ENCODE data around the gene CLCNKA.
"Not testable (repeated sequence)": the region's sequence is repeated elsewhere in the genome, so short reads cannot be mapped to it uniquely, and the experiment has no call there.

Gene CLCNKA

DNA sequence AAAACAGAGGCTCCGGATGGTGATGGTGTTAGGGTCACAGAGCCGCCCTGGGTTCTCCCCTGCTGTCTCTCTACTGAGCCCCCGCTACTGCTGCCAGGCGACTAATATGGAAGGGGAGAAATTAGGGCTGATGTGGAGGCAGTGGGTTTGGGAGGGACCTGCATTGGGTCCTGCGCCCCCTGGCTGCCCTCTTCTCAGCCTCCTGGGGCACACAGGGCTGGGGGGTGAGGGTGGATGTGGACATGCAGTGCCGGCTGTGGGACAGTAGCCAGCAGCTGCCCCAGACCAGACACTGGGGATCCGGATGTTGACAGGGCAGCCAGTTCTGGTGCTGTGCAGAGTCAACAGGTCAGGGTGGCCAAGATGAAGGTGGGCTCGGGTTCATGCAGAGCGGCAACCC, 20.3 kb downstream of the CLCNKA start:
- no peak for DNase-seq (ENCODE audit: low spot score)

DNA sequence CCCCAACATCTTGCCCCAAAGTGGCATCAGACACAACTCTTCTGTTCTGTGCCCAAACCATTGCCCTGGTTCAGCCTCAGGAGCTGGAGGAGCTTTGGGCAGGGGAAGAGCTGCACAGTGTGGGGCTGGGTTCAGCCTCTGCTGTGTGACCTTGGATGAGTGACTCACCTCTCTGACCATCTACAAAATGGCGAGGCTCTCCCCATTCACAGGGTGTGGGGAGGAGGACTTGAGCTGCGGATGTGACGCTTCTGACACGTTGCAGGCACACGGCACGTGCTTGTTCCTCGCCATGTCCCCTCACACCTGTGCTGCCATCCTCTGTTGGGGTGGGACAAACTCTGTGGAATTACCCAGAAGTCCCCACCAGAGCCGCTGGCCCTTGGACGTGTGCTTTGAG, 20.8 kb downstream of the CLCNKA start:
- DNase-seq (ENCODE audit: low spot score) = not testable (repeated sequence)

- DNase-seq (ENCODE audit: low spot score) = no peak
Measured at GRCh38 chr1:16043521-16043920, 21.7 kb downstream of the CLCNKA start, which contains the start of gene CLCNKB. CLCNKB (plus strand) TSS chr1:16043782; CDS start chr1:16044493, 711 bp downstream.

DNA sequence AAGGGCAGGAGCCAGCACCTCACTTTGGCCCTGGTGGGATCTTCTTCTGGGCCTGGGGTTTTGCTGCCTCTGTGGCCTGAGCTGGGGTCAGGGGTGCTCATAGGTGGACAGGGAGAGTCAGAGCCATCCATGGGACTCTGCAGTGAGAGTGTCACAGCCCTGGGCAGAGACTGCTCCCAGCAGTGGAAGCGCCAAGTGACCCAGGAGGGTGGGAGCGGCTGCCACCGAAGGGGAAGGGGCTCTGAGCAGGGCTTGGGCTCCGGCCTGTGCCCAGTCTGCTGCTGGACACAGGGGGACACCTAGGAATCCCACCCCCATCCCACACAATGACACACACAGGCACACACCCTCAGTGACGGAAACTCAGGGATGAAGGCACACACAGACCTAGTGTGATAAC, 22.1 kb downstream of the CLCNKA start:
- DNase-seq (ENCODE audit: low spot score) = no peak

GRCh38 chr1:16046842-16047241, 25.0 kb downstream of the CLCNKA start:
- DNase-seq (ENCODE audit: low spot score) = no peak

- DNase-seq (ENCODE audit: low spot score) = no peak
Measured at GRCh38 chr1:16047791-16048475, 26.1 kb downstream of the CLCNKA start.

GRCh38 chr1:16048573-16049189, 26.8 kb downstream of the CLCNKA start:
- no peak for DNase-seq (ENCODE audit: low spot score)

DNA sequence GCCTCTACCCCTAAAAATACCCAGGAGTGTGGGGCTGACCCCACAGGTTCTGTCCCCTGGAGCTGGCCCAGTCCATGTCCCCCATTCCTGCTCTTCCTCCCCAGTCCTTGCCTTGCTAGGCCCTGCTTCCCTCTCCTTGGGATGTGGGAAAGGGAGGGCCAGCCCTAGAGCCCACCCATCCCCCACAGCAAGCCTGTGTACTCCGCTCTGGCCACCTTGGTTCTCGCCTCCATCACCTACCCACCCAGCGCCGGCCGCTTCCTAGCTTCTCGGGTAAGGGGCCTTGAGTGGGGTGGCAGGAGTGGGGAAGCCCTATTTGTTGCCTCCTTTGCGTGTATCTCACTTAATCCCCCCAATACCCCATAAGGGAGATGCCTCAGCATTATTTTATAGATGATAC, 28.5 kb downstream of the CLCNKA start:
- no peak for DNase-seq (ENCODE audit: low spot score)

DNA sequence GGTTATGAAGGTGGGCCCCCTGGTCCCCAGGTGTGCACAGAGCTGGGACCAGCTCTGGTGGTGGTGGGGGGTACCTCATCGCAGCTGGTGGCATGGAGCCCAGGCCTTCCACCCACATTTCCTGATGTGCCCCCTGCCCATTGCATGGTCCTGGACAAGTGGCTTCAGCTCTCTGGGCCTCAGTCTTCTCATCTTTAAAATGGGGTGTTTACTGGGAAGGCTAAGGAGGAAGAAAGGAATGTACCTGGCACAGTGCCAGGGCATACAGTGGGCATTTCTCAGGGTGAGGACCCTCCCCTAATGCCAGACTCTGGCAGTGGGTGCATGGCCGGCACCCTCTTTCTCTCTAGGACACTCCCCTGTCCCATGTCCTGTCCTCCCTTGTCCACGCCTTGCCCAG, 29.2 kb downstream of the CLCNKA start:
- DNase-seq (ENCODE audit: low spot score) = no peak

- DNase-seq (ENCODE audit: low spot score) = not testable (repeated sequence)
Measured at GRCh38 chr1:16051949-16052348, 30.1 kb downstream of the CLCNKA start.

- no peak for DNase-seq (ENCODE audit: low spot score)
Measured at GRCh38 chr1:16053781-16054502, 32.1 kb downstream of the CLCNKA start.

GRCh38 chr1:16054598-16055540, 33.0 kb downstream of the CLCNKA start:
- DNase-seq (ENCODE audit: low spot score) = no peak

DNA sequence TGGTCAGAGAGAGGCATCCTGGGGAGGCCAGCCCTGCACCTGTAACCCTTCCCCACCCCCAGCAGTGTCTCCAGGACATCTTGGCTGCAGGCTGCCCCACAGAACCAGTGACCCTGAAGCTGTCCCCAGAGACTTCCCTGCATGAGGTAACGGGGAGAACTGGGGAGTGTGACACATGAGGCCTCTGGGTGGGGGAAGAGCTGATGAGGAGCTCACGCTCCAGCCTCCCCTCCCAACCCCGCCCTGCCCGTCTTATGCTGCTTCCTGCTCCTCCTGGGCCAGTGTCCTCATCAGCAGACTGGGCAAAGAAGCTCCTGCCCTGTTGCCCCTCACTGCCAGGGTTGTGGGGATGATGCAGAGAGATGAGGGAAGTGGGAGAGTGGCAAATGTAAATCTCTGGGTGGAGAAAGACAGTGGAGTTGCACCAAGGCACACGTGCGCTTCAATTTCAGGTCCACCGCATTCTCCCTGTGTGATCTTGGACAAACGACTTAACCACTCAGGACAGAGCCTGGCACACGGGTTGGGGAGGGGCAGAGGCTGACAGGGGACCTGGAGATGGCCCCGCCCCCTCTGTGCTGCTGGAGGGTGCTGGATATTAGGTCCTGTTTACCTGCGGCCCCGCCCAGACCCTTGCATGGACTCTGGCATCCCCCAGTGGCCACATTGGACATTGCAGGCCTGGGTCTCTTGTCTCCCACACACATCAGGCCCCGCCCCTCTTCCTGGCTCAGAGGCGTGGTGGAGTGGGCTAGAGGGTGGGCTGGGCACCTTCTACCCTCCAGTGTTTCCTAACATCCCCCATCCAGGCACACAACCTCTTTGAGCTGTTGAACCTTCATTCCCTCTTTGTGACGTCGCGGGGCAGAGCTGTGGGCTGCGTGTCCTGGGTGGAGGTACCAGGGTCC, 34.0 kb downstream of the CLCNKA start:
- peak; percentile 63 for DNase-seq (ENCODE audit: low spot score)

DNA sequence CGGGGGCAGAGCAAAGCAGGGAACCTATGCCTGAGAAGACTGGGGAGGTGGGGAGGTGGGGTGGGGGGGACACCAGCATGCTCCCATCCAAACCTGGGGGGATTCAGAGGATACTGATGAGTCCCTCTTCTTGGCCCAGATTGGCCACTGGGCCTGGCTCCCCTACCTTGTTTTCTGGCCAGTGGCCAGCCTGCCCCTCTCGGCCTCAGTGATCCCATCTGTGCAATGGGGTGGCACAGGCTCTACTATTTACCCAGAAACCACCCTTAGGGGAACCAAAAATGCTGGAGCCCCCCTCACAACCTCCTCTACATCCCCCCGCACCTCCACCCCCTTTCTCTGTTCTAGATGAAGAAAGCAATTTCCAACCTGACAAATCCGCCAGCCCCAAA, 34.7 kb downstream of the CLCNKA start:
- not testable (repeated sequence) for DNase-seq (ENCODE audit: low spot score)

DNA sequence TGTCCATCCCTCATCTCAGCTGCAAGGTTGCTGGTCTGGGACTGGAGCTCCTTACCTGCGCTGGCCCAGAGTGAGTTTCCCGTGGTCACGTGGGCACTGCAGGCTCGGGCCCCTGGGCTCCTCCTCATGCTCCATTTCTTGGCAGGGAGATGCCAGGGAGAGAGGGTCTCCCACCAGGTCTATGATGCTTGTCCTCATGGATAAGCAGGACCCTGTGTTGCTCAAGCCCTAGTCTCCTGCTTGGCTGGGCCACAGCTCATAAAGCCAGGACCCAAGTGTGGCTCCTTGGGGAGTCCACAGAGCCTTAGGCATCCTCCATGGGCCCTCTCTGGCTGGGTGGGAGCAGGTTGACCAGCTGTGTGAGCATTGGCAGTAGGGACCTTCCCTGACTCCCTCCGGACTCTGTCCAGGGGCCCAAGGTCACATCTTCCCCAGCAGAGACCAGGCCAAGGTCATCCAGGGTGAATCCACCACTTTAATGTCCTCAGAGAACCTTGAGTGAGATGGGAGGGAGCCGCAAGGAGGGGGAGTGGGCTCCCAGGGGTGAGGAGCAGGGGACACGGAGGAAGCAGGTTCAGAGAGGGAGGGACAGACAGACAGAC, 35.6 kb downstream of the CLCNKA start:
- DNase-seq (ENCODE audit: low spot score) = not testable (repeated sequence)

DNA sequence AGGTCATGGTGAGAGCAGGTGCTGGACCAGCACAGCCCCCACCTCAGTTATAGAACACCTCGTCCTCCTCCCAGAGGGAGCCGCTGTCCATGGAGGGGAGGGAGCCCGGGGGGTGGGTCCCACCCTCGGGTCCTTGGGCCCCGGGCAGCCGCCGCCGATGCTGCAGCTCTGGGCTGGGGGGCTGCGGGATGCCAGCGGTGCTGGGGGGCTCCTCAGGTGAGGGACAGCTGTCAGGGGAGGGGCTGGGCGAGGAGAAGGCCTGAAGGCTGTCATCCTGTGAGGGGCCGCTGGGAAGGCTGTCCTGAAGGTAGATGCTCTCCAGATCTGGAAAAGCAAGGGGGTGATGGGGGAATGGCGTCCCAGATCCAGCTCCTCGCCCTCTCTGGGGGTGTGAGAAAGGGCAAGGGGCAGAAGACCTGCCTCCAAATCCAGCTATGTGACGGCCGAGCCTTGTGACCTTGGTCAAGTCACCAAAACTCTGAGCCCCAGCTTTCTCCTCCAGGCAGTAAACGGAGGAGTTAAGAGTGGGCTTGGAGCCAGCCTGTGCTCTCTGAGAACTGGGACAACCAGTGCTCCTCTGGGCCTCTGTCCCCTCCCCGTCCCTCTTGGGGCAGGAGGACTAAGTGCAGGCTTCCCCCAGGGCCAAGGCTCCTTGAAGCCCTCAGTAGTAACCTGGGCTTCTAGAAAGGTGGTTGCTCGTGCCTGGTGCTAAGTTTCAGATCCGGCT, 36.7 kb downstream of the CLCNKA start:
- not testable (repeated sequence) for DNase-seq (ENCODE audit: low spot score)

GRCh38 chr1:16061266-16061665, 39.4 kb downstream of the CLCNKA start:
- no peak for DNase-seq (ENCODE audit: low spot score)

DNA sequence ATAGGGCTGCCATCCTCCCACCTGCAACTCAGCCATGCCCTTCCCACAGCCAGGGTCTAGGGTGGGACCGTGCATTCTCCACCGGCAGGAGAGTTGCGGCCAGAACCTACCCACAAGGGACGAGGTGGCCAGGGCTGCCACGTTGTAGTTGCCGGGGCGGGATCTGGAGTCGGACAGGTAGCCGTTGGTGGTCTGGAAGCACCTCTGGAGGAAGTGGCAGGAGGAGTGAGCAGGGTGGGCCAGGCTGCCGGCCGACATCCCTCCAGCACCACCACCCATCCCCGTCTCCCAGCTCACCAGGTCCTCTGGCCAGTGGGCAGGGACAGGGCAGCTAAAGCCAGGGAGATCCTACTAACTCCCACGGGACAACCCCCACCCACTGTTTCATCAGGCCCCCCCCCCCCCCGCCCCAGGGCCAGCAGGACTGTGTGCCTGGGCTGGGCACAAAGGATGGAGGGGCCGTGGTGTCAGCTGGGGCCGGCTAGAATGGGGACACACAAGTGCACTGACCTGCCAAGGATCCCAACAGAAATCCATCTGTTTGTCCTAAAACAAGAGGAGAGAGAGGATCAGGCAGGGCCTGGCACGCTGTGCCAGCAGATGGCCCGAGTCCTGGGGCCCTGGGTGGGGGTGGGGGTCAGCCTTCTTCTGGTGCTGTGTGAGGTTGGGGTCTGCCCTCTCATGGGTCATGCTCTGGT, 40.3 kb downstream of the CLCNKA start:
- not testable (repeated sequence) for DNase-seq (ENCODE audit: low spot score)

DNA sequence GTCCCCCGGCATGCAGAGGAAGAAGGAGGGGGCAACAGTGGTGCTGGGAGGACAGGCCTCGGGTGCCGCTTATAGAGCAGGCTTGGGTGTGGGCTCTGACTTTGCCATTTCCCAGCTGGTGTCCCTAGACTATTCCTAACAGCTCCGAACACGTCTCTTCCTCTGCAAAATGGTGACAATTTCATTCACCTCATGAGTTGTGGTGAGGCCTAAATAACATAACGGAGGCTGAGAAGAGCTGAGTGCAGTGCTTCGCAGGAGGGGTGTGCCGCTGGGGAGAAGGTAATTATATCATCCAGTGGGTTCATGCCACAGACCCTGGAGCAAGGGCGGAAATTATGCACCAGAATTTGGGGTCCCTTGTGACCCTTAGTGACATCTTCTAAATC, 40.8 kb downstream of the CLCNKA start:
- not testable (repeated sequence) for DNase-seq (ENCODE audit: low spot score)

All from COLO829 (cell line).